H9 (cell line): ENCODE data around the gene TBC1D17. TPM values are rescaled to one million over a fixed set of nuclear protein-coding genes. Genes with fewer than 3 reads are reported as not detected.

ENCODE experiments used
- DNase-seq: peaks from one replicate; pipeline ENCODE4 v3.0.0-alpha.2; 2017
- H2AFZ ChIP-seq: one replicate; pipeline ENCODE4 v1.6.1; 2013; ENCODE audit warnings: mild to moderate bottlenecking, low read length, control low read depth, moderate library complexity
- H2AK5ac ChIP-seq: 2 replicates; pipeline ENCODE4 v1.6.1; 2013; ENCODE audit warnings: low read length, control low read depth, mixed read lengths; ENCODE audit not compliant: insufficient read length
- H2BK120ac ChIP-seq: one replicate; pipeline ENCODE4 v1.6.1; 2013; ENCODE audit warnings: low read depth, mild to moderate bottlenecking, low read length, control low read depth, inconsistent platforms; ENCODE audit not compliant: poor library complexity, severe bottlenecking
- H2BK12ac ChIP-seq: 2 replicates; pipeline ENCODE4 v1.6.1; 2013; ENCODE audit warnings: low read length, control low read depth, mixed read lengths, low read depth; ENCODE audit not compliant: insufficient read length
- H2BK15ac ChIP-seq: 2 replicates; pipeline ENCODE4 v1.6.1; 2013; ENCODE audit warnings: low read depth, low read length, control low read depth
- H2BK20ac ChIP-seq: one replicate; pipeline ENCODE4 v1.6.1; 2013; ENCODE audit warnings: low read depth, mild to moderate bottlenecking, low read length, control low read depth, inconsistent platforms; ENCODE audit not compliant: poor library complexity, severe bottlenecking
- H2BK5ac ChIP-seq: 2 replicates; pipeline ENCODE4 v1.6.1; 2013; ENCODE audit warnings: low read length, control low read depth, mixed read lengths; ENCODE audit not compliant: insufficient read length
- H3K14ac ChIP-seq: 2 replicates; pipeline ENCODE4 v1.6.1; 2013; ENCODE audit warnings: low read length, control low read depth; ENCODE audit not compliant: insufficient read depth
- H3K18ac ChIP-seq: 2 replicates; pipeline ENCODE4 v1.6.1; 2013; ENCODE audit warnings: low read depth, mild to moderate bottlenecking, mixed read lengths, low read length, control low read depth; ENCODE audit not compliant: insufficient read length
- H3K23ac ChIP-seq: 2 replicates; pipeline ENCODE4 v1.6.1; 2013; ENCODE audit warnings: low read length, control low read depth, mixed read lengths, low read depth; ENCODE audit not compliant: insufficient read length
- H3K23me2 ChIP-seq: 2 replicates; pipeline ENCODE4 v1.6.1; 2013; ENCODE audit warnings: low read depth, mild to moderate bottlenecking, mixed read lengths, low read length, control low read depth; ENCODE audit not compliant: insufficient read length, poor library complexity, severe bottlenecking
- H3K27ac ChIP-seq: 2 replicates; pipeline ENCODE4 v1.5.1; 2013; ENCODE audit warnings: low read length, control low read depth, mixed read lengths, low read depth; ENCODE audit not compliant: insufficient read length
- H3K27me3 ChIP-seq: 2 replicates; pipeline ENCODE4 v1.6.1; 2013; ENCODE audit warnings: low read length, control low read depth, inconsistent platforms; ENCODE audit not compliant: insufficient read depth
- H3K4ac ChIP-seq: 2 replicates; pipeline ENCODE4 v1.6.1; 2013; ENCODE audit warnings: low read depth, mild to moderate bottlenecking, control low read depth, inconsistent platforms, low read length, moderate library complexity
- H3K4me1 ChIP-seq: 2 replicates; pipeline ENCODE4 v1.6.1; 2013; ENCODE audit warnings: low read length, control low read depth, inconsistent platforms; ENCODE audit not compliant: insufficient read depth
- H3K4me2 ChIP-seq: 2 replicates; pipeline ENCODE4 v1.6.1; 2013; ENCODE audit warnings: low read length, control low read depth, mixed read lengths; ENCODE audit not compliant: insufficient read length, insufficient read depth
- H3K56ac ChIP-seq: 2 replicates; pipeline ENCODE4 v1.6.1; 2013; ENCODE audit warnings: low read depth, mild to moderate bottlenecking, mixed read lengths, low read length, control low read depth; ENCODE audit not compliant: insufficient read length
- H3K79me1 ChIP-seq: 2 replicates; pipeline ENCODE4 v1.6.1; 2013; ENCODE audit warnings: low read depth, mild to moderate bottlenecking, moderate library complexity, low read length, control low read depth, inconsistent platforms; ENCODE audit not compliant: insufficient read depth, poor library complexity, severe bottlenecking
- H3K79me2 ChIP-seq: 2 replicates; pipeline ENCODE4 v1.6.1; 2013; ENCODE audit warnings: low read length, control low read depth, inconsistent platforms; ENCODE audit not compliant: insufficient read depth
- H3K9ac ChIP-seq: 2 replicates; pipeline ENCODE4 v1.6.1; 2013; ENCODE audit warnings: low read length, control low read depth, mixed read lengths; ENCODE audit not compliant: insufficient read length; ENCODE audit errors: extremely low read depth
- H3K9me3 ChIP-seq: one replicate; pipeline ENCODE4 v1.6.1; 2013; ENCODE audit warnings: low read depth, low read length, inconsistent platforms; ENCODE audit not compliant: control insufficient read depth
- H3T11ph ChIP-seq: one replicate; pipeline ENCODE4 v1.6.1; 2013; ENCODE audit warnings: mild to moderate bottlenecking, low read length, control low read depth, inconsistent platforms
- H4K20me1 ChIP-seq: one replicate; pipeline ENCODE4 v1.6.1; 2013; ENCODE audit not compliant: control insufficient read depth, insufficient read length, insufficient read depth
- H4K5ac ChIP-seq: 2 replicates; pipeline ENCODE4 v1.6.1; 2013; ENCODE audit warnings: low read depth, mild to moderate bottlenecking, mixed read lengths, low read length, control low read depth; ENCODE audit not compliant: insufficient read length
- H4K8ac ChIP-seq: replicated peaks from 2 replicates; pipeline ENCODE4 v1.6.1; 2013; ENCODE audit warnings: low read length, control low read depth, mixed read lengths, low read depth; ENCODE audit not compliant: insufficient read length
- H4K91ac ChIP-seq: 2 replicates; pipeline ENCODE4 v1.6.1; 2013; ENCODE audit warnings: low read depth, mild to moderate bottlenecking, moderate library complexity, mixed read lengths, low read length, control low read depth; ENCODE audit not compliant: insufficient read length
- H3K27ac Mint-ChIP-seq, 3 experiments: 2 replicates in 2 of 3; 3 replicates in 1 of 3; pipeline ENCODE4 v1.8.0; 2020 to 2021; ENCODE audit warnings: mixed read lengths in 3 of 3, mild to moderate bottlenecking in 1 of 3, moderate library complexity in 1 of 3
- H3K27me3 Mint-ChIP-seq: 2 replicates; pipeline ENCODE4 v1.8.0; 2021; ENCODE audit warnings: low read depth, mild to moderate bottlenecking, moderate library complexity, mixed read lengths
- H3K36me3 Mint-ChIP-seq, 3 experiments: 2 replicates in 2 of 3; 3 replicates in 1 of 3; pipeline ENCODE4 v1.8.0; 2020 to 2021; ENCODE audit warnings: low read depth in 3 of 3, mixed read lengths in 3 of 3; ENCODE audit not compliant: insufficient read depth in 1 of 3
- H3K4me1 Mint-ChIP-seq, 2 experiments: 2 replicates each; pipeline ENCODE4 v1.8.0; 2020; ENCODE audit warnings: mixed read lengths in 2 of 2
- H3K4me3 Mint-ChIP-seq, 2 experiments: 2 replicates in 1 of 2; 3 replicates in 1 of 2; pipeline ENCODE4 v1.8.0; 2020 to 2021; ENCODE audit warnings: mild to moderate bottlenecking in 2 of 2, mixed read lengths in 2 of 2, moderate library complexity in 1 of 2
- H3K9me3 Mint-ChIP-seq, 2 experiments: 2 replicates in 1 of 2; 3 replicates in 1 of 2; pipeline ENCODE4 v1.8.0; 2020; ENCODE audit warnings: mild to moderate bottlenecking in 2 of 2, mixed read lengths in 2 of 2, moderate library complexity in 1 of 2
- CTCF ChIP-seq: fragments of 200-600 bp; sonication (generic); conservative IDR thresholded peaks from 3 replicates; pipeline ENCODE4 v1.8.0; 2021; ENCODE audit warnings: antibody characterized with exemption, mild to moderate bottlenecking
- WGBS: extraction: QIAGEN DNeasy Blood & Tissue Kit; methylation state at CpG from one replicate; pipeline ENCODE4 v1.1.7; 2013; ENCODE audit warnings: missing lambda C conversion rate, low lambda C conversion rate, mixed read lengths; ENCODE audit not compliant: insufficient read length; ENCODE audit errors: extremely low coverage; 5-methylcytosine and 5-hydroxymethylcytosine counted together
- total RNA-seq: library from RNA; stranded (reverse); gene quantifications from 2 replicates; pipeline ENCODE4 v1.2.1, GENCODE V29; 2021

Gene TBC1D17
- total RNA-seq, 1 experiment from 2014 or later: 33.6 TPM

GRCh38 chr19:49857061-49857837, 20.3 kb upstream of the TBC1D17 start:
- H3K9me3 ChIP-seq: no peaks in the 10 kb centered on the region
- peaks cover 11% of the 10 kb centered on the region for H3K79me1 ChIP-seq
- H2AFZ ChIP-seq: no peak overlapping the region
- peaks cover under 1% of the 10 kb centered on the region for H3K23me2 ChIP-seq
- no peak overlapping the region for H2BK20ac ChIP-seq
- no peak overlapping the region for H3K9ac ChIP-seq
- Mint-ChIP-seq H3K27ac (peak overlapping the region in 1 of 3 experiments; percentile 80; a peak in 3 of 7 replicates), H3K36me3 (peaks cover 21 to 75% (median 68%) of the 10 kb centered on the region in 3 experiments), H3K4me3 (no peak overlapping the region), H3K9me3 (no peaks in the 10 kb centered on the region), H3K27me3 (peaks cover 2% of the 10 kb centered on the region; the same call in 1 of the 2 replicates), H3K4me1 (peaks cover 15 to 25% of the 10 kb centered on the region in 2 experiments)
- DNase-seq: peak; percentile 48
- no peak overlapping the region for H2BK12ac ChIP-seq
- H4K20me1 ChIP-seq: peaks cover 6% of the 10 kb centered on the region
- no peak overlapping the region for H3K23ac ChIP-seq
- no peak overlapping the region for H3K27ac ChIP-seq
- TF ChIP-seq CTCF: no peak
- WGBS: no CpG with 5 or more reads among the region's 26 CpGs
- no peak overlapping the region for H3K4me2 ChIP-seq
- H4K8ac ChIP-seq: no peak overlapping the region
- H3K14ac ChIP-seq: no peak overlapping the region; the same call in 1 of the 2 replicates
- peaks cover 9% of the 10 kb centered on the region; the same call in 1 of the 2 replicates for H3K79me2 ChIP-seq
- no peak overlapping the region for H3K4ac ChIP-seq
- H3K4me1 ChIP-seq: no peaks in the 10 kb centered on the region
- no peak overlapping the region for H4K91ac ChIP-seq
- H3K27me3 ChIP-seq: no peaks in the 10 kb centered on the region
- H3K18ac ChIP-seq: no peak overlapping the region
- no peak overlapping the region for H2BK120ac ChIP-seq
- H2AK5ac ChIP-seq: no peak overlapping the region
- no peak overlapping the region for H4K5ac ChIP-seq
- H3K56ac ChIP-seq: no peak overlapping the region
- no peak overlapping the region for H2BK5ac ChIP-seq
- H3T11ph ChIP-seq: no peak overlapping the region
- no peak overlapping the region for H2BK15ac ChIP-seq
